ENCODE data around the gene STAC2. TPM values are rescaled to one million over a fixed set of nuclear protein-coding genes. Genes with fewer than 3 reads are reported as not detected.

STAC2 gene
- total and polyA plus RNA-seq, 12 donors: 0.09 to 4.9 (median 0.51) TPM; not detected in 1

DNA sequence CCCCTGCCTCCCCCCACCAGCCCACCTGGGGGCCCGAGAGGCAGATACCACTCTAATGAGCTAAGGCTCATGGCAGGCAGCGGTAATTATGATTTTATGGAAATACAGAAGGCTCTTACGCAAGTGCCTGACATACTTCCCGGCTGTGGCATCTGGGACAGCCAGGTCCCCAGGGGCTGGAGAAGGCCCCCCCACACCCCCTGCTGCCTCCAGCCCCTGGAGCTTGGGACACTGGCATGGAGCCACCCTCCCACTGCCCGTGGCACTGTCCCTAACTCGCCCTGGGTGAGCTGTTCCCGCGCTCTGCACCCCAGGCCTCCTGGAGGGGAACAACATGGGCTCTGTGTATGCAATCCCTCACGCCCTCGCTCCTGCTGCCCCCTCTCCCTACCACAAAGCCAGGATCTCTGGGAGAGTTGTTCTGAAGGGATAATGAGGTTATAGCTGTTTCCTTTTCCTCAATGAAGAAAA, 5.4 kb upstream of the STAC2 start:
- TF ChIP-seq, protein P1, sequence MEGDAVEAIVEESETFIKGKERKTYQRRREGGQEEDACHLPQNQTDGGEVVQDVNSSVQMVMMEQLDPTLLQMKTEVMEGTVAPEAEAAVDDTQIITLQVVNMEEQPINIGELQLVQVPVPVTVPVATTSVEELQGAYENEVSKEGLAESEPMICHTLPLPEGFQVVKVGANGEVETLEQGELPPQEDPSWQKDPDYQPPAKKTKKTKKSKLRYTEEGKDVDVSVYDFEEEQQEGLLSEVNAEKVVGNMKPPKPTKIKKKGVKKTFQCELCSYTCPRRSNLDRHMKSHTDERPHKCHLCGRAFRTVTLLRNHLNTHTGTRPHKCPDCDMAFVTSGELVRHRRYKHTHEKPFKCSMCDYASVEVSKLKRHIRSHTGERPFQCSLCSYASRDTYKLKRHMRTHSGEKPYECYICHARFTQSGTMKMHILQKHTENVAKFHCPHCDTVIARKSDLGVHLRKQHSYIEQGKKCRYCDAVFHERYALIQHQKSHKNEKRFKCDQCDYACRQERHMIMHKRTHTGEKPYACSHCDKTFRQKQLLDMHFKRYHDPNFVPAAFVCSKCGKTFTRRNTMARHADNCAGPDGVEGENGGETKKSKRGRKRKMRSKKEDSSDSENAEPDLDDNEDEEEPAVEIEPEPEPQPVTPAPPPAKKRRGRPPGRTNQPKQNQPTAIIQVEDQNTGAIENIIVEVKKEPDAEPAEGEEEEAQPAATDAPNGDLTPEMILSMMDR (IDR thresholded peaks at IDR 0.05): no peak
- no peak for DNase-seq
- H3K36me3 ChIP-seq: no peaks in the 10 kb centered on the region
- intact Hi-C loops (cut with DNase I): loop anchor here in 4 of 10 donors (10.0 kb wide), 3 partner anchors 66 to 256 kb away; partner anchors contain the start of gene ARL5C (in 2 of the 4)
- 53 to 54% methylated on average over 10 of the region's 10 CpGs for WGBS, 2 donors
- no peak overlapping the region for H3K4me3 ChIP-seq
- peaks cover 6 to 80% (median 57%) of the 10 kb centered on the region in 7 donors for H3K27me3 ChIP-seq
- peak in 1 of 8 donors; percentile 11 for ATAC-seq
- H3K27ac ChIP-seq: no peak overlapping the region
- peaks cover 5 to 17% (median 16%) of the 10 kb centered on the region in 9 donors for H3K4me1 ChIP-seq
- no peaks in the 10 kb centered on the region for H3K9me3 ChIP-seq

- WGBS, 2 donors: 36 to 79% methylated on average over 1 of the region's 1 CpG
- no peak overlapping the region for H3K4me3 ChIP-seq
- ATAC-seq: no peak
- peaks cover 13 to 88% (median 65%) of the 10 kb centered on the region in 7 donors for H3K27me3 ChIP-seq
- H3K27ac ChIP-seq: no peak overlapping the region
- no peak for DNase-seq
- TF ChIP-seq, protein P1 (IDR thresholded peaks at IDR 0.05): no peak
- peaks cover 10 to 25% (median 23%) of the 10 kb centered on the region in 9 donors for H3K4me1 ChIP-seq
- H3K36me3 ChIP-seq: no peaks in the 10 kb centered on the region
- intact Hi-C loops (cut with DNase I): loop anchor here in 4 of 10 donors (10.0 kb wide), 3 partner anchors 66 to 256 kb away; partner anchors contain the start of gene ARL5C (in 2 of the 4)
- H3K9me3 ChIP-seq: no peaks in the 10 kb centered on the region
These were observed 4.6 kb upstream of the STAC2 start for GRCh38 chr17:39230361-39230760.

DNA sequence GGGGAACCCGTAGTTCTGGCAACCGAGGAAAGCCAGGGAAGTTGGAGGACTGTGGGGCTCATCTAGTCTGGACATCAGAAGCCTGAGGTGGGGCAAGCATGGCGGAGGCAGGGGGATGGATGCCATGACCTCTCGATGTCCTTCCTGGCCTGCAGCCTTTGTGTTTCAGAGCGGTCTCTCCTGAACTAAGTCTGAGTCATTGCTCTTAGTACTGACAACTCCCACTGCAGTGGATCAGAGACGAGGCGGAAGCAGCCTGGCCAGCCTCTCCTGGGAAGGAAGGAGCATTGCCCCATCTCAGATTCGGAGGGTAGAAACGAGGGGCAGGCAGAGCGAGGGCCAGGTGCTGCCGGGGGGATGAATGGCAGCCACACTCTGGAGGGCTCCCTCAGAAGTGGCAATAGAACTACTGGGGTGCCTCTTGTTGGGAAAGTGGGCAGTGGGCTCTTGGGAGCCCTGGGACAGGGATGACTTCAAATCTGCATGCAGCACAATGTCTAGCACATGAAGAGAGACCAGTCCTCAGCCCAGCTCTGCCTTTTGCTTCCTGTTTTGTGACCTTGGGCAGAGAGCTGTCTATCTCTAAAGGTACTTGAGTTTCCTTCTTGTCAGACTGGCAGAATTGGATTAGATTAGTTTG, 3.6 kb upstream of the STAC2 start:
- TF ChIP-seq, protein P1 (IDR thresholded peaks at IDR 0.05): no peak
- DNase-seq: no peak
- H3K27ac ChIP-seq: no peak overlapping the region
- H3K4me1 ChIP-seq: peaks cover 10 to 34% (median 31%) of the 10 kb centered on the region in 9 donors
- WGBS, 2 donors: 55 to 62% methylated on average over 11 of the region's 11 CpGs
- no peak overlapping the region for H3K4me3 ChIP-seq
- H3K9me3 ChIP-seq: no peaks in the 10 kb centered on the region
- peaks cover 16 to 91% (median 71%) of the 10 kb centered on the region in 7 donors for H3K27me3 ChIP-seq
- H3K36me3 ChIP-seq: no peaks in the 10 kb centered on the region
- intact Hi-C loops (cut with DNase I): no loop called here
- no peak for ATAC-seq

GRCh38 chr17:39227364-39227919, 1.7 kb upstream of the STAC2 start:
- 81 to 82% methylated on average over 2 of the region's 2 CpGs for WGBS, 2 donors
- intact Hi-C loops (cut with DNase I): no loop called here
- Histone ChIP-seq H3K4me3 (no peak overlapping the region), H3K27ac (no peak overlapping the region), H3K27me3 (peaks cover 14 to 81% (median 68%) of the 10 kb centered on the region in 7 donors), H3K36me3 (no peaks in the 10 kb centered on the region), H3K9me3 (no peaks in the 10 kb centered on the region), H3K4me1 (peaks cover 10 to 35% (median 31%) of the 10 kb centered on the region in 9 donors)
- DNase-seq: no peak
- no peak for ATAC-seq
- TF ChIP-seq, protein P1 (IDR thresholded peaks at IDR 0.05): no peak
